Hepatocyte (in vitro differentiated cells): ENCODE results near the gene SLC44A5. TPM values are rescaled to one million over a fixed set of nuclear protein-coding genes. Genes with fewer than 3 reads are reported as not detected.

ENCODE experiments used
- DNase-seq: peaks from one replicate; pipeline ENCODE4 v3.0.0-alpha.2; 2016; ENCODE audit warnings: low spot score
- H2AFZ ChIP-seq: fragments of 200-600 bp; sonication (generic); 2 replicates; pipeline ENCODE4 v1.6.0; 2016; ENCODE audit warnings: antibody characterized with exemption, mild to moderate bottlenecking
- H3K27ac ChIP-seq: fragments of 200-600 bp; sonication (generic); 2 replicates; pipeline ENCODE4 v1.5.1; 2016; ENCODE audit warnings: mild to moderate bottlenecking
- H3K27me3 ChIP-seq: fragments of 200-600 bp; sonication (generic); 2 replicates; pipeline ENCODE4 v1.6.1; 2016
- H3K36me3 ChIP-seq: fragments of 200-600 bp; sonication (generic); replicated peaks from 2 replicates; pipeline ENCODE4 v1.5.1; 2016; ENCODE audit warnings: low read depth; ENCODE audit not compliant: insufficient read depth
- H3K4me1 ChIP-seq: fragments of 200-600 bp; sonication (generic); 2 replicates; pipeline ENCODE4 v1.5.1; 2016; ENCODE audit warnings: mild to moderate bottlenecking, moderate library complexity; ENCODE audit not compliant: insufficient read depth
- H3K4me2 ChIP-seq: fragments of 200-600 bp; sonication (generic); 2 replicates; pipeline ENCODE4 v1.6.0; 2016
- H3K4me3 ChIP-seq: fragments of 200-600 bp; sonication (generic); 2 replicates; pipeline ENCODE4 v1.5.1; 2016; ENCODE audit warnings: mild to moderate bottlenecking
- H3K79me2 ChIP-seq: fragments of 200-600 bp; sonication (generic); 2 replicates; pipeline ENCODE4 v1.6.0; 2017; ENCODE audit warnings: mild to moderate bottlenecking
- H3K9me2 ChIP-seq: fragments of 200-600 bp; sonication (generic); replicated peaks from 2 replicates; pipeline ENCODE4 v1.6.0; 2017; ENCODE audit warnings: mild to moderate bottlenecking; ENCODE audit not compliant: insufficient read depth
- H3K9me3 ChIP-seq: fragments of 200-600 bp; sonication (generic); 2 replicates; pipeline ENCODE4 v1.5.1; 2016; ENCODE audit warnings: low read depth, mild to moderate bottlenecking
- H4K20me1 ChIP-seq: fragments of 200-600 bp; sonication (generic); 2 replicates; pipeline ENCODE4 v1.6.0; 2016; ENCODE audit warnings: mild to moderate bottlenecking; ENCODE audit not compliant: insufficient read depth, poor library complexity, severe bottlenecking
- CTCF ChIP-seq: fragments of 200-600 bp; sonication (generic); IDR thresholded peaks from 2 replicates; pipeline ENCODE4 v1.5.1; 2016; ENCODE audit warnings: antibody characterized with exemption, mild to moderate bottlenecking; ENCODE audit not compliant: poor library complexity
- EZH2 ChIP-seq: fragments of 200-600 bp; sonication (generic); IDR thresholded peaks from 2 replicates; pipeline ENCODE4 v1.6.1; 2016; ENCODE audit warnings: antibody characterized with exemption, mild to moderate bottlenecking, borderline replicate concordance
- EZH2phosphoT487 ChIP-seq: fragments of 200-600 bp; sonication (generic); IDR thresholded peaks from one replicate; pipeline ENCODE4 v1.6.1; 2018; ENCODE audit warnings: antibody characterized with exemption, mild to moderate bottlenecking, low read depth, moderate library complexity; ENCODE audit not compliant: unreplicated experiment, severe bottlenecking
- WGBS: methylation state at CpG from one replicate; pipeline ENCODE4 v1.1.6; 2016; ENCODE audit warnings: low lambda C conversion rate; ENCODE audit errors: missing lambda C conversion rate; 5-methylcytosine and 5-hydroxymethylcytosine counted together
- polyA plus RNA-seq: library from polyadenylated mRNA; unstranded; fragments of >200 nt; fragmentation: Nextera tagmentation; extraction: Ambion mirVana; gene quantifications from 2 replicates; pipeline ENCODE4 v1.2.1, GENCODE V29; 2016
- total RNA-seq: library from RNA; depleted of rRNA; stranded (reverse); fragments of >200 nt; gene quantifications from 2 replicates; pipeline ENCODE4 v1.2.3, GENCODE V29; 2014

The SLC44A5 gene
- total and polyA plus RNA-seq, 2 experiments from 2014 or later = 2.1 to 4.8 TPM

GRCh38 chr1:75559136-75559535 is 51.8 kb downstream of the SLC44A5 start:
- H3K79me2 ChIP-seq = no peaks in the 10 kb centered on the region
- peak; percentile 17 for DNase-seq
- no peaks in the 10 kb centered on the region for H3K9me2 ChIP-seq
- H3K4me3 ChIP-seq = no peak overlapping the region
- H3K9me3 ChIP-seq = no peaks in the 10 kb centered on the region
- H3K27ac ChIP-seq = peak overlapping the region; percentile 8
- no peaks in the 10 kb centered on the region for H3K36me3 ChIP-seq
- no peaks in the 10 kb centered on the region for H4K20me1 ChIP-seq
- H2AFZ ChIP-seq = no peak overlapping the region
- 36% methylated on average over 2 of the region's 2 CpGs for WGBS
- H3K4me2 ChIP-seq = peak overlapping the region; percentile 40
- H3K4me1 ChIP-seq = no peaks in the 10 kb centered on the region
- H3K27me3 ChIP-seq = no peaks in the 10 kb centered on the region
- no peak for TF ChIP-seq CTCF
- TF ChIP-seq EZH2 = no peak
- no peak for TF ChIP-seq EZH2phosphoT487

DNA sequence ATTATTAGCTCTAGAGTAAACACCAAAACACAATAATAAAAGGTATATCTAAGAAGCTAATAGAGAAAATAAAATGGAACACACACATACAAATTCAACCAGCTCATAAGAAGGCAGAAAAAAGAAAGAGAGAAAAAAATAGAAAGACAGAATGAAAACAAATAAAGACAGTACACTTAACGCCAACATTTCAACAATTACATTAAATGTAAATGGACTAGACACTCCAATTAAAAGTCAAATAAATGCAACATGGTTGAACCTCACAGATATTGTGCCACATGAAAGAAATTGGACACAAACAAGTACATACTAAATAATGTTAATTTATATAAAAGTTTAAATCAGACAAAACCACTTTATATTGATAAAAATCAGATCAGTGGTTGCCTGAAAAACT is 56.0 kb downstream of the SLC44A5 start:
- Histone ChIP-seq H3K27me3 (no peaks in the 10 kb centered on the region), H3K36me3 (no peaks in the 10 kb centered on the region), H3K4me3 (no peak overlapping the region), H4K20me1 (no peaks in the 10 kb centered on the region), H3K9me2 (no peaks in the 10 kb centered on the region), H2AFZ (no peak overlapping the region), H3K79me2 (no peaks in the 10 kb centered on the region), H3K27ac (no peak overlapping the region), H3K4me1 (no peaks in the 10 kb centered on the region), H3K9me3 (no peaks in the 10 kb centered on the region), H3K4me2 (no peak overlapping the region)
- 92% methylated on average over 1 of the region's 1 CpG for WGBS
- TF ChIP-seq EZH2phosphoT487 = no peak
- no peak for TF ChIP-seq CTCF
- TF ChIP-seq EZH2 = no peak
- DNase-seq = no peak

DNA sequence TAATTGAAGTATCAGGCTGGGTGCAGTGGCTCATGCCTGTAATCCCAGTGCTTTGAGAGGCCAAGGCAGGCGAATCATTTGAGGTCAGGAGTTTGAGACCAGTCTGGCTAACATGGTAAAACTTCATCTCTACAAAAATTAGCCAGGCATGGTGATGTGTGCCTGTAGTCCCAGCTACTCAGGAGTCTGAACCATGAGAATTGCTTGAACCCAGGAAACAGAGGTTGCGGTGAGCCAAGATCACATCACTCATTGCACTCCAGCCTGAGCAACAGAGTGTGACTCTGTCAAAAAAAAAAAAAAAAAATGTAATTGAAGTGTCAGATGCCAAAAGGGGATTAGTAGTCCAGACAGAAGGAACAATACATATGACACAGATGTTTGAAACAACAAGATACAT is 56.7 kb downstream of the SLC44A5 start:
- no peak overlapping the region for H3K4me3 ChIP-seq
- no peaks in the 10 kb centered on the region for H4K20me1 ChIP-seq
- no peak for TF ChIP-seq EZH2
- no peak for TF ChIP-seq EZH2phosphoT487
- no peak for TF ChIP-seq CTCF
- no peaks in the 10 kb centered on the region for H3K36me3 ChIP-seq
- WGBS = 93% methylated on average over 2 of the region's 2 CpGs
- H2AFZ ChIP-seq = no peak overlapping the region
- DNase-seq = no peak
- H3K4me2 ChIP-seq = no peak overlapping the region
- H3K27me3 ChIP-seq = no peaks in the 10 kb centered on the region
- H3K9me2 ChIP-seq = no peaks in the 10 kb centered on the region
- no peaks in the 10 kb centered on the region for H3K9me3 ChIP-seq
- no peak overlapping the region for H3K27ac ChIP-seq
- no peaks in the 10 kb centered on the region for H3K4me1 ChIP-seq
- no peaks in the 10 kb centered on the region for H3K79me2 ChIP-seq

GRCh38 chr1:75550559-75550958 is 60.4 kb downstream of the SLC44A5 start:
- H3K36me3 ChIP-seq = no peaks in the 10 kb centered on the region
- H3K9me3 ChIP-seq = no peaks in the 10 kb centered on the region
- H3K4me3 ChIP-seq = no peak overlapping the region
- no peak for TF ChIP-seq EZH2
- TF ChIP-seq CTCF = no peak
- TF ChIP-seq EZH2phosphoT487 = no peak
- no peaks in the 10 kb centered on the region for H3K9me2 ChIP-seq
- H4K20me1 ChIP-seq = no peaks in the 10 kb centered on the region
- no peaks in the 10 kb centered on the region for H3K4me1 ChIP-seq
- DNase-seq = no peak
- H3K27ac ChIP-seq = no peak overlapping the region
- no peak overlapping the region for H2AFZ ChIP-seq
- no peak overlapping the region for H3K4me2 ChIP-seq
- H3K79me2 ChIP-seq = no peaks in the 10 kb centered on the region
- no peaks in the 10 kb centered on the region for H3K27me3 ChIP-seq
